HG03439 (cell line): ENCODE data around the gene HOXB3.

ENCODE experiments used
- ATAC-seq: cut with Tn5 transposase; IDR thresholded peaks from one replicate; pipeline ENCODE4 v1.9.1; 2021; ENCODE audit warnings: mild to moderate bottlenecking, moderate library complexity; ENCODE audit not compliant: unreplicated experiment

The HOXB3 gene

DNA sequence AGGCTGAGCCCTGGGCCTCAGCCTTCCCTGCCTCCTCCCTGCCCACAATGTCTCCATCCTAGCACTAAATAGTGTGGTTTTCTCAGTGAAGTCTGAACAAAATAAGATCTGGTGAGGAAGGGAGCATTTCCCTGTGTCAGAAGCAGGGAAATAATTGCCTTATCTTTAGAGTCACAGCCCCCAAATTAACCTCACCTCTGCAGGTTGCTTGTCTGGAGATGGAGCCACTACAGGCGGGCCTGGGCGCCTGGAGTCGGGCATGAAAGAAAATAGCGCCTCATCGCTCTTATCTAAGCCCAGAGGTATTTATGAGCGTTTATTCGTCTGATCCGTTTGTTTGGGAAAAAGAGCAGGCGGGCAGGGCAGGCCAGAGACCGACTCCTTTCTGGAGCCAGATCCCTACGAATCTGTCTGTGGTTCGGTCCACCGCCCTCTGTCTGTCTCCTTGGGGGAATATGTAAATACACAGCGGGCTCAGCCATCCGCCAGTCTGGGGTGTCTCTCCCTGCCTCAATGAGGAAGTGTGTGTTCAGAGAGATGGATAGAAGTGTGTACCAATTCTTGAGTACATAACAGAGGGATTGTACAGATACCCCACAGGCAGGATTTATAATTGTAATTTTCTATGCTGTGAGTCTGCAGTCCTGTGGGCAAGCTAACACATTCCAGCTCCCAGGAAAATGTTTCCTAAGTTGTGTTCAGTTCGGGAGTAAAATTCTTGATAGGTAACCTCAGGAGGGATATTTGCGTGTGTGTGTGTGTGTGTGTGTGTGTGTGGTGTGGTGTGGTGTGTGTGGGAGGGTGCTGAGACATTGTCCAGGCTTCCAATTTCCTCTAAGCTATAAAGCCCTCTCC is 10.4 kb upstream of the HOXB3 start:
- no peak for ATAC-seq

- no peak for ATAC-seq
Measured at GRCh38 chr17:48599354-48599753, 9.3 kb upstream of the HOXB3 start.

GRCh38 chr17:48598736-48599135 is 8.7 kb upstream of the HOXB3 start:
- ATAC-seq: no peak

GRCh38 chr17:48597778-48598631 is 8.0 kb upstream of the HOXB3 start:
- ATAC-seq: no peak

DNA sequence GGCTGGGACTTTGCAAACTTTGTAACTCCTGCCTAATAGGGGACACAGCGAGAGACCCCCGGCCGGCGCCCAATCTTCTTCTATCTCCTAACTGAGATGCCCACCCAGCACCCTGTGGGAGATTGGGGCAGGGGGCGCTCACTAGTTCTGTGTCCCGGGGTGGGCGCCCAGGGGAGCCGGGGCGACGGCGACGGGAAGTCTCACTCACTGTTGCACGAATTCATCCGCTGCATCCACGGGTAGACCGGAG is 7.4 kb upstream of the HOXB3 start:
- no peak for ATAC-seq

GRCh38 chr17:48596735-48597527 is 6.9 kb upstream of the HOXB3 start:
- ATAC-seq: no peak

DNA sequence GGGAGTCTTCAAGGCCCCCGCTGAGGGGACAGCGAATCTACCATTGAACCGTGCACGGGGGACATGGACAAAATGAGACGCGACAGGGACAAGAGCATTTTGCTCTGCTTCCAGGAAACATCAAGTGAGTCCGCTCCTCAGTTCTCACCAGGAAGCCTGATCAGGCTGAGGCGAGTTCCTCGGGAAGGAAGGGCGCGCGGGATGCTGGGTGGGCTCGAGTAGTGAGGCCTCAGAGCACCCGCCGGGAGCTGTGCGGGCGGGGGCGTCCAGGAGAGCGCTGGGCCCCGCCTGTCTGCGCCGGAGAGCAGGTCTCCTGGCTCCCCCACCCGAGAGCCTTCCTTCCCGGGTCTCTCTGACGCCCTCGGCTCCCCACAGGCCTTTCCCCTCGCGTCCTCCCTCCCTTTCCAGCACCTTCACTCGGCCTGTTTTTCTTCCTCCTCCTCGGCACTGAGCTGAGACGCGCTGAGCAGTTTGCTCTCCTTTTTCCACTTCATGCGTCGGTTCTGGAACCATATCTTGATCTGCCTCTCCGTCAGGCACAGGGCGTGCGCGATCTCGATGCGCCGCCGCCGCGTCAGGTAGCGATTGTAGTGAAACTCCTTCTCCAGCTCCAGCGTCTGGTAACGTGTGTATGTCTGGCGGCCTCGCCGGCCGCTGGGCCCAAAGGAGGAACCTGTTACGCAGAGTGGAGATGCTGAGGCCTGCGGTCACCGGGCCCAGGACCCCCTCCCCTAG is 6.1 kb upstream of the HOXB3 start:
- no peak for ATAC-seq

DNA sequence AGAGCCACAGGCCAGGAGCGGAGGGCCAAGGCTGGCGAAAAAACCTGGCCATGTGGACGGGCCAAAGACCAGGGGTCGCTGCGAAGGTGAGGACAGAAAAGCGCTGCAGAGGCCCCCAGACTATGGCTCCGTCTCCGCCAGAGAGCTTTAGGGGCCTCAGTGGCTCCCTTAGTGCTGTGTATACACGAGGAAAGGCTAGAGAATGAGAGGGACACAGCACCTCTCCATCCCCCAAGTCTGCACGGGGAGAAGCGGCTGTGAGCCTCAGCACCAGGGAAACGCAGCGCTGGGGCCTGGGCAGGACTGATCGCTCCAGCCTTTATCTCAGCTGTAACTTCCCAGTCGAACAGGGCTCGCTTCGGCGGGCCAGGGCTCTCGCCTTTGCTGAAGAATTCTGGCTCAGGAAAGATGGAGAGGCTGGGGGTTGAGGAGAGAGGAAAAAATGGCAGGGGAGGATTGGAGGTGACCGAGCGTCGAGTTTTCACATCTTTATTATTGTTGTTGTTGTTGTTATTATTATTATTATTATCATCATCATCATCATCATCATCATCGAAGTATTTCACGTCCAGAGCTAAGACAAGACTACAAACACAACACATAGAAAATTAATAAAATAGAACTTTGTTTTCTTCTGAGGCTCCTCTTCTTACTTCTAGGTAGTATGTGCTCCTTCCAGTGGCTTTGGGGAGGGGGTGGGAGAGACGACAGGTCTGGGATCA is 5.4 kb upstream of the HOXB3 start:
- no peak for ATAC-seq

DNA sequence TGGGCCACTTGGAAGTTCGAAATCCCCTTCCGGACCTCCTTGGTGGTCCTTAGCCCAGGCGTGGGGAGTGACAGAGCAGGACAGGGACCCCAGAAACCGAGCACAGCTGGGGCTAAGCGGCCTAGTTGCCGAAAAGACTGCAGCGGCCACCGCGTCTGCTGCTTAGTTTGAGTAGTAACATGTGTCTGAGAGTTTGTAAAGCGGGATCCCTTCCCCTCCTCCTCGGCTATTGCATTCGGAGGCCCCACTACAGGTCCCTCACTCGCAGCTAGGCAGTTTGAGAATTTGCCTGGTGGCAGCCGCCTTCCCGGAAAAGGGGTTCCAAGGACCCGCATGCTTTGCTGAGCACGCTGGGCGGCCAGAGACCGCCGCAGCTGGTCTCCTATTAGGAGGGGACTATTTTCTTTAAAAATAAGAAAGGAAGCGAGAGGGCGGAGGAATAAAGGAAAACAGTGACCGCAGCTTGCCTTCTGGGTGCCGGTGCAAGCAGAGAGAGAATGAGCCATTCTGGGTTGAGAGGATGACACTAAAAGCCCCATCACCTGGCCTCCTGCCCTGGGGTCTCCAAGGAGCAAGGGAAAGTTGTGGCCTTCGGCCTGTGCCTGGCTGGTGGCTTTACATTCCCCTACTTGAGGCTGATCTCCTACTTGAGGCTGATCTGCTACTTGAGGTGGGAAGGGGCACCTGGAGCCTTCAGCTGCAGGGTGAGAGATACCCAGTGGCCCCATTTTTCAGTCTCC is 4.7 kb upstream of the HOXB3 start:
- no peak for ATAC-seq

GRCh38 chr17:48593840-48594537 is 3.9 kb upstream of the HOXB3 start:
- ATAC-seq: no peak

DNA sequence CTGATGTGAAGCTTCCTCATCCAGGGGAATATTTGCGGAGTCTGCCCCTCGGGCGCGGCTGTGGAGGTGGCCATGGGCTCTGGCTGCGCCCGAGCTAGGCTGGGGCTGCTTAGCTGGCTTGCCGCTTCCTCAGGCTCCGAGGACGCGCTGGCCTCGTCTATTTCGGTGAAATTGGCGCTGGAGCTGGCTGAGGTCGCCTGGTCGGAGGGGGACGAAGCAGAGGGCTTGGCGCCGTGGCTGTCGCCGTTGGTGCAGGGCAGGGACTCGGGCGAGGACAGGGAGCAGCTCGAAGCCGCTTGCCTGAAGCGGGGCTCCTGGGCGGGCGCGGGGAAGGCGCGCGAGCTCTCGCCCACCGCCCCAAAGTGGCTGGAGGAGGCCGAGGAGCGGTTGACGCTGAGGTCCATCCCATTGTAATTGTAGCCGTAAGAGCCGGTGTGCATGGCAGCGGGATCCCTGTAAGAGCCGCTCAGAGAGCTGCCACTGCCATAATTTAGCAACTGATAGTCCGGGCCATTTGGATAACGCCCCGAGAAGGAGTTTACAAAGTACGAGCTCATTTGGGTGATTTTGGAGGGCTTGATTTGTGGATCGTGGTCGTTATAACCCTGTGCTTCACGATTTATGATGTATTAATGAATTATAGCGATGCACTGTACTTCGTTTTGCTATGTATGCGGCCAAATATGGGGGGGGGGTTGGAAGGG is 3.2 kb upstream of the HOXB3 start, which contains the start of gene HOXB5:
TSS of gene HOXB5 (minus strand) at position 654 of the 704 bp plus-strand sequence. CDS start at position 557, 97 bp downstream.
- ATAC-seq: no peak

- ATAC-seq: no peak
Measured at GRCh38 chr17:48592577-48592976, 2.5 kb upstream of the HOXB3 start.

- ATAC-seq: no peak
Measured at GRCh38 chr17:48592057-48592514, 2.0 kb upstream of the HOXB3 start.

GRCh38 chr17:48591255-48592056 is 1.4 kb upstream of the HOXB3 start:
- no peak for ATAC-seq

GRCh38 chr17:48590607-48591161 is 643 bp upstream of the HOXB3 start:
- ATAC-seq: no peak

GRCh38 chr17:48589060-48589830 is 796 bp downstream of the HOXB3 start:
- ATAC-seq: no peak
